K562 (cell line): ENCODE measurements around the gene APBB2. TPM values are rescaled to one million over a fixed set of nuclear protein-coding genes. Genes with fewer than 3 reads are reported as not detected.
A peak's percentile ranks its signal among the peaks of the same experiment; 100 is the strongest.

Source experiments
- ATF7 ChIP-seq: fragments of 450-650 bp; IDR thresholded peaks from 2 replicates; pipeline ENCODE4 v1.7.1; 2014; ENCODE audit warnings: mild to moderate bottlenecking, moderate library complexity
- MCM5 ChIP-seq: fragments of 450-650 bp; IDR thresholded peaks from 2 replicates; pipeline ENCODE4 v1.6.1; 2016; ENCODE audit warnings: low read depth
- NR4A1 ChIP-seq, 2 experiments: fragments of 250-450 bp in 1 of 2; fragments of 450-650 bp in 1 of 2; sonication (Bioruptor Pico) in 1 of 2; IDR thresholded peaks; 2 replicates each; pipeline versions ENCODE4 v1.4.0 to v1.6.1; 2016 to 2020; ENCODE audit warnings: mild to moderate bottlenecking in 2 of 2, missing compliant biosample characterization in 1 of 2, missing genetic modification characterization in 1 of 2, moderate library complexity in 1 of 2
- RBM22 ChIP-seq: fragments of 200-400 bp; formaldehyde crosslinking; IDR thresholded peaks from 2 replicates; pipeline ENCODE4 v1.6.1; 2018; ENCODE audit warnings: low read length, low read depth; ENCODE audit not compliant: poor library complexity, severe bottlenecking
- TAF7 ChIP-seq: fragments of 450-650 bp; IDR thresholded peaks from 2 replicates; pipeline ENCODE4 v1.6.1; 2016; ENCODE audit warnings: missing genetic modification characterization, missing compliant biosample characterization
- TCFL5 ChIP-seq: fragments of 250-450 bp; sonication (Bioruptor Pico); conservative IDR thresholded peaks from 2 replicates; pipeline ENCODE4 v1.6.1; 2021; ENCODE audit warnings: mild to moderate bottlenecking, moderate library complexity, matching md5 sums
- ZFP36 ChIP-seq: fragments of 150-350 bp; IDR thresholded peaks from 2 replicates; pipeline ENCODE4 v1.6.1; 2018; ENCODE audit warnings: low read length, low read depth; ENCODE audit not compliant: partially characterized antibody
- ZNF512 ChIP-seq: IDR thresholded peaks from 2 replicates; pipeline ENCODE4 v1.6.1; 2016; ENCODE audit warnings: missing genetic modification characterization, missing compliant biosample characterization
- ZNF780A ChIP-seq: fragments of 250-450 bp; sonication (Bioruptor Pico); IDR thresholded peaks from 2 replicates; pipeline ENCODE4 v1.5.0; 2021; ENCODE audit warnings: mild to moderate bottlenecking
- polyA plus RNA-seq, 8 experiments: library from polyadenylated mRNA; depleted of rRNA in 4 of 8; stranded (reverse) in 5 of 8; unstranded in 3 of 8; fragments of >200 nt; fragmentation: Nextera tagmentation in 2 of 8; fragmentation: Illumina TruSeq in 1 of 8; extraction: Ambion mirVana in 2 of 8; extraction: Trizol in 1 of 8; gene quantifications; 2 replicates each; pipeline versions ENCODE4 v1.2.1 to v1.2.3, GENCODE V29; 2011 to 2014; ENCODE audit warnings: inconsistent platforms in 1 of 8, missing spikeins in 1 of 8
- total RNA-seq, 7 experiments: library from RNA; depleted of rRNA in 6 of 7; stranded (reverse); fragments of >200 nt in 6 of 7; fragmentation: Illumina TruSeq in 2 of 7; extraction: Trizol in 2 of 7; gene quantifications; 2 replicates each; pipeline versions ENCODE4 v1.2.1 to v1.2.3, GENCODE V29; 2011 to 2021; ENCODE audit warnings: low replicate concordance in 1 of 7
- TF ChIP-seq, protein P1 (sequence below): sonication (generic); formaldehyde crosslinking; IDR thresholded peaks from 2 replicates; pipeline ENCODE4 v1.8.1; 2023; ENCODE audit warnings: mild to moderate bottlenecking, missing genetic modification reagents

Gene APBB2
- total and polyA plus RNA-seq, 9 of the 15 experiments (the other 6 are each of a cell fraction or from before 2014, with no cell fraction given), result 0.08 to 2.1 (median 1.4) TPM

GRCh38 chr4:40908702-40909362, 305.5 kb downstream of the APBB2 start (continued):
- TF ChIP-seq, protein P1, sequence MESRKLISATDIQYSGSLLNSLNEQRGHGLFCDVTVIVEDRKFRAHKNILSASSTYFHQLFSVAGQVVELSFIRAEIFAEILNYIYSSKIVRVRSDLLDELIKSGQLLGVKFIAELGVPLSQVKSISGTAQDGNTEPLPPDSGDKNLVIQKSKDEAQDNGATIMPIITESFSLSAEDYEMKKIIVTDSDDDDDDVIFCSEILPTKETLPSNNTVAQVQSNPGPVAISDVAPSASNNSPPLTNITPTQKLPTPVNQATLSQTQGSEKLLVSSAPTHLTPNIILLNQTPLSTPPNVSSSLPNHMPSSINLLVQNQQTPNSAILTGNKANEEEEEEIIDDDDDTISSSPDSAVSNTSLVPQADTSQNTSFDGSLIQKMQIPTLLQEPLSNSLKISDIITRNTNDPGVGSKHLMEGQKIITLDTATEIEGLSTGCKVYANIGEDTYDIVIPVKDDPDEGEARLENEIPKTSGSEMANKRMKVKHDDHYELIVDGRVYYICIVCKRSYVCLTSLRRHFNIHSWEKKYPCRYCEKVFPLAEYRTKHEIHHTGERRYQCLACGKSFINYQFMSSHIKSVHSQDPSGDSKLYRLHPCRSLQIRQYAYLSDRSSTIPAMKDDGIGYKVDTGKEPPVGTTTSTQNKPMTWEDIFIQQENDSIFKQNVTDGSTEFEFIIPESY (CRISPR knock-in tag), result no peak
- TF ChIP-seq ATF7 (no peak), ZNF512 (no peak), NR4A1 (CRISPR knock-in tag; IDR thresholded peaks at IDR 0.05) (no peak), NR4A1 (tag; IDR thresholded peaks at IDR 0.05) (no peak), MCM5 (no peak), RBM22 (no peak), TCFL5 (CRISPR knock-in tag) (no peak), TAF7 (tag) (no peak), ZFP36 (peak; percentile 3), ZNF780A (CRISPR knock-in tag) (no peak)
